Body of pancreas (tissue), 4 donors: ENCODE results near the gene RUNX2.

Experiments
- POLR2A ChIP-seq, 3 donors: fragments of 450-650 bp; IDR thresholded peaks; one replicate each; pipeline ENCODE4 v1.6.1; 2016; ENCODE audit warnings: antibody characterized with exemption in 3 of 3, mild to moderate bottlenecking in 2 of 3
- TF ChIP-seq, protein P1 (sequence below), 7 experiments: fragments of 450-650 bp in 4 of 7; fragments of 200-600 bp in 3 of 7; sonication (generic) in 3 of 7; IDR thresholded peaks; one replicate each; pipeline ENCODE4 v1.5.1; 2016 to 2019; ENCODE audit warnings: antibody characterized with exemption in 7 of 7

GRCh38 chr6:45461486-45461885 lies 133.4 kb downstream of the RUNX2 start:
- TF ChIP-seq, protein P1, sequence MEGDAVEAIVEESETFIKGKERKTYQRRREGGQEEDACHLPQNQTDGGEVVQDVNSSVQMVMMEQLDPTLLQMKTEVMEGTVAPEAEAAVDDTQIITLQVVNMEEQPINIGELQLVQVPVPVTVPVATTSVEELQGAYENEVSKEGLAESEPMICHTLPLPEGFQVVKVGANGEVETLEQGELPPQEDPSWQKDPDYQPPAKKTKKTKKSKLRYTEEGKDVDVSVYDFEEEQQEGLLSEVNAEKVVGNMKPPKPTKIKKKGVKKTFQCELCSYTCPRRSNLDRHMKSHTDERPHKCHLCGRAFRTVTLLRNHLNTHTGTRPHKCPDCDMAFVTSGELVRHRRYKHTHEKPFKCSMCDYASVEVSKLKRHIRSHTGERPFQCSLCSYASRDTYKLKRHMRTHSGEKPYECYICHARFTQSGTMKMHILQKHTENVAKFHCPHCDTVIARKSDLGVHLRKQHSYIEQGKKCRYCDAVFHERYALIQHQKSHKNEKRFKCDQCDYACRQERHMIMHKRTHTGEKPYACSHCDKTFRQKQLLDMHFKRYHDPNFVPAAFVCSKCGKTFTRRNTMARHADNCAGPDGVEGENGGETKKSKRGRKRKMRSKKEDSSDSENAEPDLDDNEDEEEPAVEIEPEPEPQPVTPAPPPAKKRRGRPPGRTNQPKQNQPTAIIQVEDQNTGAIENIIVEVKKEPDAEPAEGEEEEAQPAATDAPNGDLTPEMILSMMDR (IDR thresholded peaks at IDR 0.05): no peak
- TF ChIP-seq POLR2A (IDR thresholded peaks at IDR 0.05): no peak
